K562 (cell line): ENCODE results near the gene EFNA1. TPM values are rescaled to one million over a fixed set of nuclear protein-coding genes. Genes with fewer than 3 reads are reported as not detected.

Source experiments
- ARID1B ChIP-seq: fragments of 450-650 bp; IDR thresholded peaks from 2 replicates; pipeline ENCODE4 v1.6.1; 2016; ENCODE audit warnings: antibody characterized with exemption, mild to moderate bottlenecking, inconsistent platforms
- BRD9 ChIP-seq: fragments of 450-650 bp; IDR thresholded peaks from 2 replicates; pipeline ENCODE4 v1.6.1; 2018; ENCODE audit warnings: low read depth; ENCODE audit not compliant: partially characterized antibody
- CC2D1A ChIP-seq: fragments of 450-650 bp; IDR thresholded peaks from 2 replicates; pipeline ENCODE4 v1.6.1; 2017; ENCODE audit warnings: mild to moderate bottlenecking
- ELF2 ChIP-seq: fragments of 250-450 bp; sonication (Bioruptor Pico); IDR thresholded peaks from 2 replicates; pipeline ENCODE4 v1.5.0; 2021; ENCODE audit warnings: mild to moderate bottlenecking
- EWSR1 ChIP-seq: fragments of 450-650 bp; IDR thresholded peaks from 2 replicates; pipeline ENCODE4 v1.6.1; 2018; ENCODE audit warnings: borderline replicate concordance, mild to moderate bottlenecking, low read depth, moderate library complexity; ENCODE audit not compliant: partially characterized antibody
- FOXK2 ChIP-seq, 2 experiments: fragments of 450-650 bp; IDR thresholded peaks in 1 of 2; conservative IDR thresholded peaks in 1 of 2; 2 replicates each; pipeline ENCODE4 v1.6.1; 2016; ENCODE audit warnings: low read depth in 2 of 2, mild to moderate bottlenecking in 1 of 2
- GTF3C2 ChIP-seq: IDR thresholded peaks from 3 replicates; pipeline ENCODE4 v1.6.1; 2011; ENCODE audit warnings: borderline replicate concordance, mild to moderate bottlenecking, moderate library complexity; ENCODE audit not compliant: insufficient read length; ENCODE audit errors: extremely low read depth
- HDAC3 ChIP-seq: fragments of 450-650 bp; IDR thresholded peaks from 2 replicates; pipeline ENCODE4 v1.6.1; 2018; ENCODE audit warnings: borderline replicate concordance, mild to moderate bottlenecking, moderate library complexity; ENCODE audit not compliant: partially characterized antibody
- PHB ChIP-seq: fragments of 250-450 bp; sonication (Bioruptor Pico); IDR thresholded peaks from 2 replicates; pipeline ENCODE4 v1.5.0; 2021
- PHB2 ChIP-seq: fragments of 450-650 bp; IDR thresholded peaks from 2 replicates; pipeline ENCODE4 v1.6.1; 2017; ENCODE audit warnings: low read depth
- SIX5 ChIP-seq, 2 experiments: IDR thresholded peaks; 2 replicates each; pipeline ENCODE4 v1.6.1; 2011; ENCODE audit warnings: low read length in 2 of 2, borderline replicate concordance in 1 of 2, low read depth in 1 of 2, mild to moderate bottlenecking in 1 of 2, moderate library complexity in 1 of 2; ENCODE audit not compliant: insufficient read depth in 1 of 2
- TSHZ1 ChIP-seq: fragments of 250-450 bp; sonication (Bioruptor Pico); IDR thresholded peaks from 2 replicates; pipeline ENCODE4 v1.4.0; 2020; ENCODE audit warnings: mild to moderate bottlenecking, moderate library complexity
- ZNF146 ChIP-seq: IDR thresholded peaks from one replicate; pipeline ENCODE4 v1.6.1; 2018; ENCODE audit warnings: missing compliant biosample characterization; ENCODE audit not compliant: unreplicated experiment
- ZNF668 ChIP-seq: fragments of 250-450 bp; sonication (Bioruptor Pico); IDR thresholded peaks from 2 replicates; pipeline ENCODE4 v1.8.0; 2022; ENCODE audit warnings: mild to moderate bottlenecking, inconsistent platforms
- polyA plus RNA-seq, 8 experiments: library from polyadenylated mRNA; depleted of rRNA in 4 of 8; stranded (reverse) in 5 of 8; unstranded in 3 of 8; fragments of >200 nt; fragmentation: Nextera tagmentation in 2 of 8; fragmentation: Illumina TruSeq in 1 of 8; extraction: Ambion mirVana in 2 of 8; extraction: Trizol in 1 of 8; gene quantifications; 2 replicates each; pipeline versions ENCODE4 v1.2.1 to v1.2.3, GENCODE V29; 2011 to 2014; ENCODE audit warnings: inconsistent platforms in 1 of 8, missing spikeins in 1 of 8
- total RNA-seq, 7 experiments: library from RNA; depleted of rRNA in 6 of 7; stranded (reverse); fragments of >200 nt in 6 of 7; fragmentation: Illumina TruSeq in 2 of 7; extraction: Trizol in 2 of 7; gene quantifications; 2 replicates each; pipeline versions ENCODE4 v1.2.1 to v1.2.3, GENCODE V29; 2011 to 2021; ENCODE audit warnings: low replicate concordance in 1 of 7
- TF ChIP-seq, protein P1 (sequence below): fragments of 250-450 bp; sonication (Bioruptor Pico); IDR thresholded peaks from 2 replicates; pipeline ENCODE4 v1.8.0; 2022; ENCODE audit warnings: inconsistent platforms
- TF ChIP-seq, protein P2 (sequence below): fragments of 250-450 bp; sonication (Bioruptor Pico); IDR thresholded peaks from 2 replicates; pipeline ENCODE4 v1.5.0; 2021; ENCODE audit warnings: mild to moderate bottlenecking, borderline replicate concordance

EFNA1 gene
- total and polyA plus RNA-seq, 9 of the 15 experiments (the other 6 are each of a cell fraction or from before 2014, with no cell fraction given) = 2.1 to 9.3 (median 3.0) TPM

DNA sequence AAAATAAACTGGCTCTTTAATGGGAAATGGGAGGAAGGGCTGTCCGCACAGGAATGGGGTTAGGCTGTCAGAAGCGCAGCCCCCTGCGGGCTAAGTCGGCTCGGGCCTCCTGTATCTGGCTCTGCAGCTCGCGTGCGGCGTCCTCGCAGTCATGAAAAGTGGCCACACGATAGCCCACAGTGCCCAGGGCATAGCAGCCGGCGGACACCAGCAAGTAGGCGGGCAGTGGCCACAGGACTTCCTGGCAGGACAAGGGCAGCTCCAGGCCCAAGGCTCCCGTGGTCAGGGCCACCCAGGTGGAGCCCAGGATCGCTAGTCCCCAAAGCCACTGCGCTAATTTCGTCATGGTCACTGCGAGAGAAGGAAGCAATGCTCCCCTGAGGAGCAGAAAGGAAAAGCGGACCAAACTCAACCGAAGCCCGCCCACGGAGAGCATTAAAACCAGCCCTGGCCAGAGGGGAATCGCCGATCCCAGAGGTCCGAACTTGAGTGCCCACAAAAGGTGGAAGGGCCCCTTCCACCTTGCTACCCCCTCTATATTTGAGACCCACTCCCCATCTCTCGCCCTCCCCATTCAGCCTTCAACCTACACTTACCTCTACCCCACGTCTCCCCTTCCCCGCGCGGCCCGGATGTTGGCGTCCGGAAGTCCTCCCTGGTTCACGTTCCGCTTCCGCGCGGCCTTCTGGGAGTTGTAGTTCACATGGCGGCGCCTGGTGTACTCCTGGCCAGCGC, 12.4 kb downstream of the EFNA1 start, which contains the start of gene DPM3 (continued):
- TF ChIP-seq PHB (CRISPR knock-in tag) (no peak), FOXK2 (conservative IDR thresholded peaks at IDR 0.05 in 1 of 2, IDR thresholded peaks at IDR 0.05 in 1 of 2; ENCODE audit: low read depth in 2 of 2) (peak; percentile 35 to 39; a peak in 2 of 4 replicates), BRD9 (no peak), ZNF146 (CRISPR knock-in tag) (no peak), HDAC3 (no peak), EWSR1 (no peak), ELF2 (no peak; the same call in 1 of the 2 replicates), PHB2 (no peak), ZNF668 (CRISPR knock-in tag) (no peak), GTF3C2 (no peak), SIX5 (IDR thresholded peaks at IDR 0.05; ENCODE audit: borderline replicate concordance in 1 of 2, insufficient read depth in 1 of 2, low read depth in 1 of 2, low read length in 2 of 2) (peak; percentile 96 to 97), CC2D1A (peak; percentile 54; the same call in 1 of the 2 replicates), TSHZ1 (CRISPR knock-in tag) (no peak), ARID1B (peak; percentile 43; the same call in 1 of the 2 replicates)
- TF ChIP-seq, protein P1, sequence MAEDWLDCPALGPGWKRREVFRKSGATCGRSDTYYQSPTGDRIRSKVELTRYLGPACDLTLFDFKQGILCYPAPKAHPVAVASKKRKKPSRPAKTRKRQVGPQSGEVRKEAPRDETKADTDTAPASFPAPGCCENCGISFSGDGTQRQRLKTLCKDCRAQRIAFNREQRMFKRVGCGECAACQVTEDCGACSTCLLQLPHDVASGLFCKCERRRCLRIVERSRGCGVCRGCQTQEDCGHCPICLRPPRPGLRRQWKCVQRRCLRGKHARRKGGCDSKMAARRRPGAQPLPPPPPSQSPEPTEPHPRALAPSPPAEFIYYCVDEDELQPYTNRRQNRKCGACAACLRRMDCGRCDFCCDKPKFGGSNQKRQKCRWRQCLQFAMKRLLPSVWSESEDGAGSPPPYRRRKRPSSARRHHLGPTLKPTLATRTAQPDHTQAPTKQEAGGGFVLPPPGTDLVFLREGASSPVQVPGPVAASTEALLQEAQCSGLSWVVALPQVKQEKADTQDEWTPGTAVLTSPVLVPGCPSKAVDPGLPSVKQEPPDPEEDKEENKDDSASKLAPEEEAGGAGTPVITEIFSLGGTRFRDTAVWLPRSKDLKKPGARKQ (CRISPR knock-in tag) = no peak
- TF ChIP-seq, protein P2, sequence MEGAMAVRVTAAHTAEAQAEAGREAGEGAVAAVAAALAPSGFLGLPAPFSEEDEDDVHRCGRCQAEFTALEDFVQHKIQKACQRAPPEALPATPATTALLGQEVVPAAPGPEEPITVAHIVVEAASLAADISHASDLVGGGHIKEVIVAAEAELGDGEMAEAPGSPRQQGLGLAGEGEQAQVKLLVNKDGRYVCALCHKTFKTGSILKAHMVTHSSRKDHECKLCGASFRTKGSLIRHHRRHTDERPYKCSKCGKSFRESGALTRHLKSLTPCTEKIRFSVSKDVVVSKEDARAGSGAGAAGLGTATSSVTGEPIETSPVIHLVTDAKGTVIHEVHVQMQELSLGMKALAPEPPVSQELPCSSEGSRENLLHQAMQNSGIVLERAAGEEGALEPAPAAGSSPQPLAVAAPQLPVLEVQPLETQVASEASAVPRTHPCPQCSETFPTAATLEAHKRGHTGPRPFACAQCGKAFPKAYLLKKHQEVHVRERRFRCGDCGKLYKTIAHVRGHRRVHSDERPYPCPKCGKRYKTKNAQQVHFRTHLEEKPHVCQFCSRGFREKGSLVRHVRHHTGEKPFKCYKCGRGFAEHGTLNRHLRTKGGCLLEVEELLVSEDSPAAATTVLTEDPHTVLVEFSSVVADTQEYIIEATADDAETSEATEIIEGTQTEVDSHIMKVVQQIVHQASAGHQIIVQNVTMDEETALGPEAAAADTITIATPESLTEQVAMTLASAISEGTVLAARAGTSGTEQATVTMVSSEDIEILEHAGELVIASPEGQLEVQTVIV (CRISPR knock-in tag) = no peak
